AG04450 (cell line): Measurements from ENCODE around the gene GPC4. TPM values are rescaled to one million over a fixed set of nuclear protein-coding genes. Genes with fewer than 3 reads are reported as not detected.

Experiments
- CTCF ChIA-PET: fragments of 300-600, 350-600 bp; formaldehyde crosslinking; extraction: SDS; loops from one replicate; lab custom pipeline; 2022; ENCODE audit warnings: antibody characterized with exemption, inconsistent platforms; lab: Charles Lee
- POLR2A ChIA-PET: fragments of 350-600 bp; formaldehyde crosslinking; extraction: SDS; loops from one replicate; lab custom pipeline; 2021; ENCODE audit warnings: antibody characterized with exemption, inconsistent platforms; lab: Yijun Ruan, JAX
- DNase-seq: peaks from one replicate; pipeline ENCODE4 v3.0.0-alpha.2; 2011; ENCODE audit warnings: low read depth, low spot score
- H3K27ac ChIP-seq: one replicate; pipeline ENCODE4 v1.5.1; 2012; ENCODE audit warnings: low read depth, low read length, control low read depth
- H3K27me3 ChIP-seq: one replicate; pipeline ENCODE4 v1.6.0; 2012; ENCODE audit warnings: low read length; ENCODE audit not compliant: control insufficient read depth, insufficient read depth
- H3K4me3 ChIP-seq: 2 replicates; pipeline ENCODE4 v1.5.1; 2011; ENCODE audit warnings: mild to moderate bottlenecking, low read depth, low read length, control low read depth
- H3K9me3 ChIP-seq: 2 replicates; pipeline ENCODE4 v1.5.1; 2012; ENCODE audit warnings: low read length; ENCODE audit not compliant: control insufficient read depth, insufficient read depth
- CTCF ChIP-seq: IDR thresholded peaks from 2 replicates; pipeline ENCODE4 v1.5.1; 2011; ENCODE audit warnings: low read depth, low read length, control low read depth, inconsistent platforms
- polyA plus RNA-seq: library from polyadenylated mRNA; depleted of rRNA; stranded (reverse); fragments of >200 nt; gene quantifications from 2 replicates; pipeline ENCODE4 v1.2.3, GENCODE V29; 2011

The GPC4 gene
- polyA plus RNA-seq, 1 experiment = 0.04 TPM

GRCh38 chrX:133437356-133437755 lies 22.1 kb upstream of the GPC4 start:
- TF ChIP-seq CTCF = no peak
- no peaks in the 10 kb centered on the region for H3K9me3 ChIP-seq
- no peak overlapping the region for H3K27ac ChIP-seq
- POLR2A ChIA-PET = no interaction called here
- no peaks in the 10 kb centered on the region for H3K27me3 ChIP-seq
- H3K4me3 ChIP-seq = no peak overlapping the region
- CTCF ChIA-PET = no interaction called here
- DNase-seq = no peak

GRCh38 chrX:133435544-133436124 lies 20.3 kb upstream of the GPC4 start:
- Histone ChIP-seq H3K9me3 (no peaks in the 10 kb centered on the region), H3K27me3 (no peaks in the 10 kb centered on the region), H3K4me3 (no peak overlapping the region), H3K27ac (no peak overlapping the region)
- TF ChIP-seq CTCF = no peak
- POLR2A ChIA-PET = no interaction called here
- DNase-seq = no peak
- CTCF ChIA-PET = no interaction called here

GRCh38 chrX:133434197-133434820 lies 19.0 kb upstream of the GPC4 start:
- H3K9me3 ChIP-seq = no peaks in the 10 kb centered on the region
- DNase-seq = no peak
- CTCF ChIA-PET = no interaction called here

GRCh38 chrX:133419911-133420310 lies 4.6 kb upstream of the GPC4 start:
- POLR2A ChIA-PET = interaction anchor here (0.6 kb wide), 1 partner anchor 11 kb away, joined by 3 read pairs; no protein-coding TSS in a partner anchor
- H3K9me3 ChIP-seq = no peaks in the 10 kb centered on the region; the same call in 1 of the 2 replicates
- H3K27ac ChIP-seq = no peak overlapping the region
- no peak for TF ChIP-seq CTCF
- H3K4me3 ChIP-seq = no peak overlapping the region
- peaks cover 3% of the 10 kb centered on the region for H3K27me3 ChIP-seq
- CTCF ChIA-PET = no interaction called here
- no peak for DNase-seq

More at GRCh38 chrX:133434197-133434820, 19.0 kb upstream of the GPC4 start:
- no peak for TF ChIP-seq CTCF
- H3K4me3 ChIP-seq = no peak overlapping the region
- no peak overlapping the region for H3K27ac ChIP-seq
- H3K27me3 ChIP-seq = no peaks in the 10 kb centered on the region
- POLR2A ChIA-PET = no interaction called here

GRCh38 chrX:133418588-133418987 lies 3.3 kb upstream of the GPC4 start:
- Histone ChIP-seq H3K27ac (no peak overlapping the region), H3K4me3 (no peak overlapping the region), H3K9me3 (no peaks in the 10 kb centered on the region; the same call in 1 of the 2 replicates), H3K27me3 (peaks cover 5% of the 10 kb centered on the region)
- TF ChIP-seq CTCF = no peak
- POLR2A ChIA-PET = no interaction called here
- no peak for DNase-seq
- CTCF ChIA-PET = no interaction called here
